ENCODE results near the gene ELOVL1.
"Not testable (repeated sequence)": the region's sequence is repeated elsewhere in the genome, so short reads cannot be mapped to it uniquely, and the experiment has no call there.

Gene ELOVL1

DNA sequence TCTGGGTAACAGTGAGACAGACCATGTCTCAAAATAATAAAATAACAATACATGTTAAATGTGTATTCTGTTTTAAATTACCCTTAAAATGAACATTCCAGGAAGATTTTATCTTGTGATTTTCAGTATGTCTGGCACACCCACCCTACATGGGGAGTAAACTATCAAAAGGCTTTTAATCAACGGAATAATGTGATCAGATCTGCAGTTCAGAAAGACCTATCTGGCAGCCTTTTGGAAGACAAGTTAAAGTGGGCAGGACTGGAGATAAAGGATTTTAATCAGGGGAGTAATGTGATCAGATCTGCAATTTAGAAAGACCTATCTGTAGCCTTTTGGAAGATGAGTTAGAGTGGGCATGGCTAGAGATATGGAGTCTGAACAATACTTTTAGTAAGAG is 11.7 kb upstream of the ELOVL1 start:
- no peak for DNase-seq

DNA sequence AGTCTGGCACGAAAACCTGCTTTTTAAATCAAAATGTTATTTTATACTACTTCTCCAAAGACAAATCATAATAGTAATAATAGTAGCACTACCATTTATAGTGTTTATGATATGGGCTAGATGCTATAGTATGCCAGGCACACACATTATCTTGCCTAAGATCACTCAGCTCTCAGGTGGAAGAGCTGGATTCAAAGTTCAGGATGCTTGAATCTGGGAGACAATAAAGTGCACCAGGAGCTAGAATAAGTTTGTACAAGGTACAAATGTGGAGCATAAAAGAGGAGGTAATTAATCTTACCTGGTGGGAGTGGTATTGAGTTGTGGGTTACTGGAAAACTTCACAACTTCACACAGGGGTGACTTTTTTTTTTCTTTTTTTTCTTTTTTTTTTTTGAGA is 10.0 kb upstream of the ELOVL1 start:
- no peak for DNase-seq

- no peak for DNase-seq
These were observed 9.0 kb upstream of the ELOVL1 start for GRCh38 chr1:43376723-43377235.

DNA sequence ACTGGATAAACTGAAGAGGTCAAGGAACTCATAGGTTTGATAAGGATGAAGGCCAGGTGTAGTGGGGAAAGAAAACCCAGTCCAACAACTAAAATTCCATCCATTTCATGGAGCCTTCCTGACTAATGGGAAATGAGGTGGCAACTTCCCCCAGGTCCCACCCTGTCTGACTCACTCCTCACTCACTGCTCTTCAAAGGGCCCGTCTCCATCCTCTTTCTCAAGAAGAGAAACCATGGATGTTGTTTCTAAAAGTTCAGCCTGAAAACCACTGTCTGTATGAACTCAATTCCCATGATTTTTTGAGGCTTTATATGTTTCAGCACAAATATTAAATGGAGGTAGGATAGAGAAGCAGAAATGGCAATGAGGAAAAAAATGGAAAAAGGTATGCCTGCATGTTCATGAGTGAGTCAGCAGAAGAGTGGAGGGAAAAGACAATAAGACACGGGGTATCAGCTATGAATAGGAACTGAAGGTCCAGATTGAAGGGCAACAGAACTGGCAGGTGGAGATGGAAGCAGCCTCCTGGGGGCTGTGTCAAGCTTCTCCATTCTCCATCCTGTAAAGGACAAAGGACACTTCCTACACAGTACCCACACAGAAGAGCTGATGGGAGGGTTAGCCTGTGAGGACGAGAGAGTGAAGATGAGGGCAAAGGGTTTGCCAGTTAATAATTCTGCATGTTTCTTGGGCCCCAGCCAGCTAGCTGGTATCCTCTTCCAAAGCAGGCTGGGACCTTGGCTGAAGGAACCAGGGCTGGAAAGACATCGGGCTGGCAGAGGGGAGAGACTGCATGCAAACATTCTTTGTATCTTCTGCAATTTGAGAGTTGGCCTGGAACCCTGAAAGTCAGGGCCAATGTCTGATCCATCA is 5.5 kb upstream of the ELOVL1 start:
- DNase-seq = no peak

DNA sequence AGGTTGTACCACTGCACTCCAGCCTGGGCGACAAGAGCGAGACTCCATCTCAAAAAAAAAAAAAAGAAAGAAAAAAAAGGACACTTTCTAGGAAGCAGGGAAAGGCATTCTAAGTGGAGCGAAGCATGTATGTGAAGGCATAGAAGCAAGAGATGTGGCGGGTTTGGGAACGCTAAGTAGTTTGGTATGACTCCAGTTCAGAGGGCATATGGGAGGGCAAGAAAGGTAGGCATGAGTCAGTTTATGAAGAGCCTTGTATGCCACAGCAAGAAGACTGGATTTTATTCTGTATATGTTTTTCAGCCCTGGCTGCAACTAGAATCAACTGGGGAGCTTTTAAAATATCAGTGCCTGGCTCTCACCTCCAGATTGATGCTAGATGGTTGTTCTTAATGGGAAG is 4.4 kb upstream of the ELOVL1 start:
- no peak for DNase-seq

DNA sequence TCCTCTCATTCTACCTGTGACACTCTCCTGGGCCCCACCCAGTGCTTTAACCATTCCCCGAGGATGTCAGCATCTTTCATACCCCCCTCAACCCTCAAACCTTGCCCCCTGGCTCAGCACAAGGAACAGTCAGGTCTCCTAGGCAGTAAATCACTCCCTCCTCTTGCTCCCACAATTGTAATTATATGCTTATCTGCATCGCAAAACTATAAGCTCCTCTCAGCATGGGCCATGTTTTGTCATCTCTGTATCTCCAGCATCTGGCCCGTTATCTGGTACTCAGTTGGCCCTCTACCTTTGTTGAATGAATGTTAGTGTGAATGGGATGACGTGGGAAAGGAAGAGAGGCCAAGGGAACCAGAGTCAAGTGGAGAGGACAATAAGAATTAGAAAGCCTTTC is 2.8 kb upstream of the ELOVL1 start:
- no peak for DNase-seq

GRCh38 chr1:43369779-43370178 is 2.0 kb upstream of the ELOVL1 start:
- DNase-seq = not testable (repeated sequence)

DNA sequence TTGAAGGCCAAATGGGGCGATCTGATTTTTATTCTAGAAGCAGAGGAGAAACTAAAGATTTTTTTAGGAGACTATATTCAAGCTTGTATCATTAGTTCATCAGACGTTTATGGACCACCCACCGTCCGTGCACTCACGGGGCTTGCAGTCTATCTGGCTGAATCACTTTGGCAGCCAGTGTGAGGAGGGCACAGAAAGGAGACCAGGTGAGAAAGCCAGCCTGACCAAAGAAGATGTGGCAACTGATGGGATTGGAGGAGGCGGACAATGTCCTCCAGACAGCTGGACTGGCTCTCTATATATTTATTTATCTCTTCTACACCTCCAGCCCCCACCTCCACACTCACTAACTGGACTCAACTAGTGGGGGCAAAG is 822 bp upstream of the ELOVL1 start:
- no peak for DNase-seq

DNA sequence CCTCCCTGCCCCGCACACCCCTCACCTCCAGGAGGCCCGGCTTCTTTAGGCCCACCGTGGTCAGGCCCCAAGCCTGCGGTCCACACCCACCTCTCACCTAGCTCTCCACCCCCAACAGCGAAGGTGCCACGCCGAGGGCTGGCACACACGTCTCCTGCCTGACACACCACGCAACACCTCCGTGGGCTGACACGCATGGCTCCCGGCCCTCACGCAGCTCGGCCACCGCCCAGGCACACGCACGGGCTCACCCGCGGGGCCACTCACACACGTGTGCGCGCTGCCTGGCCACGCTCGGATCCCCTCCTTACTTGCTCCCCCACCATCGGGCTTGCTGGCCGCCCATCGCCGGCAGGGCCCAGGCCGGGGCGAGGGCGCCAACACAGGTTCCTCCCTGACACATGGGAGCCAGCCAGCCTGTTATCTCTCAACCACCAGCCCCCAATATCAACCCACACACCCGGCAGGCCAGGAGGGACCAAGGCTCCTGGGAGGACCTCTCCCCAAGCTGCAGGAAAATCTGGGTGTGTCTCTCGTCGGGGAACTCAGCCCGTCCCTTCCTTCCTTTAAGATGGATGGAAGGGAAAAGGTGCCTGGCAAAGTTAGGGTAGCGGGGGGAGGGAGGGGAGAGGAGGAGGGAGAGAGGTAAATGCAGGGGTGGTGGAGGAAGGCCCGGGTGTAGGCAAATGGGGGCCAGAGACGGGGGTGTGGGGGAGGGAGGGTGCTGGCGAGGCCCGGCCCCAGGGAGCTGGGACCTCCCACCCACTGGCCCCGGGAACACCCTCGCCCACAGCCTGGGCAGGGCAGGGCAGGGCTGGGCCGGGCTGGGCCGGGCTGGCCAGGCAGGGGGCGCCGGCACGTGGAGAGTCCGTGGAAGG is 546 bp downstream of the ELOVL1 start:
- no peak for DNase-seq

DNA sequence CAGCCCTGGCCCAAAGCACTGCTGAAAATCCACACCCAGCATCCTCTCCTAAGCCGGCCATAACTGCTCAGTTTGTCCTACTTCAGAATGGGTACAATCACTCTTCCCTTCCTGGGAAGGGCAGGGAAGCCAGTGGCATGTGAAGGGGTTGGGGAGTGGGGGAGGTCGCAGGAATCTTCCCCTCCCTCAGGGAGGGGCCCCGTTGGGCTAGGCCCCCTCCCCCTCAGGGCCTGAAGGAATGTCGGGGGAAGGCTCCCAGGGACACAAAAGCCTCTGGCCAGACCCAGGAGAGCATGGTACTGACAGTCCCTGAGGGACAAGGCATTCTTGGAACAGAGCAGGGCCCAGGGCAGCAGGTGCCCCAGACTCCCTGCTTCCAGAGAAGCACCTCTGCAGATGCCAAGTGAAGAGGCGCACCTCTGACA is 1.2 kb downstream of the ELOVL1 start:
- DNase-seq = no peak

DNA sequence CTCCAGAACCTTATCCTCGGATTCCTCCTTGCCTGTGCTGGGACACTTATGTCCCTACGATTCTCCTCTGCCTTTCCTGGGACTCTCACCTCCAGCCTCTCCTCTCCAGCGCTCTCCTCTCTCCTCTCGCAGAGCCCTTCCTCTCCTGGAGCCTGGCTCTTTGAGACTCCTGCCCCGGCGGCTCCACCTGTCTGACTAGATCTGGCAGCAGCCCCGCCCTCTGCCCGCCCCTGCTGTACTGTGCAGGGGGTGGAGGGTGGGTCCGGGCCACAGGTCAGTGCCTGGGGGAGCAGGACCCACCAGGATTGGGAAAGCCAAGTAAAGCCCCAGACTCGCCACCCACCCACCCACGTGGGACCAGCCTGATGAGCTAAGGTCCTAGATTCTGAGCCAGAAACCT is 1.6 kb downstream of the ELOVL1 start:
- DNase-seq = no peak

- DNase-seq = no peak
These were observed 2.1 kb downstream of the ELOVL1 start for GRCh38 chr1:43365678-43366077.

DNA sequence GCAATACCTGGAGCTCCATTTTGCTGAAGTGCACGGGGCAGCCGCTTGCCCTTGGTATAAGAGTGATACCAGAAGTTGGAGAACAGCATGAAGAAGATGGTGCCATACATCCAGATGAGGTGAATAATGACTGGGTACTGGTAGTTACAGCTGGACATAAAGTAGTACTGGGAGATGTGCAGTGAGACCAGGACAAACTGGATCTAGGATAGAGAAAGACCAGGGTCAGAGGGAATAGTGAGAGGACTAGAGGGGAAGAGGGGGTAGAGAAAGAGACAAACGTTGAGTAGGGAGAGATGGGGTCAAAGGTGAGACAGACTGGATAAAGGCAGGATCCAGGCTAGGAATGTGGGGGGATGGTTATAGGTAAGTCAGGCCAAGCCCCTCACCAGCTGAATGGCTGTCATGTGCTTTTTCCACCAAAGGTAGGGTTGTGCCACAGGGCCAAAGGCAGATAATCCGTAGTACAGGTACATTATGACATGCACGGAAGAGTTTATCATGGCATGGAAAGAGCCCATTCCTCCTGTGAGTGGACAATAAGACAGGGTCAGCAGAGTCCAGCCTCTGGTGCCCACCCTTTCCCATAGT is 3.8 kb downstream of the ELOVL1 start:
- no peak for DNase-seq

- DNase-seq = no peak
These were observed 4.4 kb downstream of the ELOVL1 start for GRCh38 chr1:43363283-43363934.

- DNase-seq = no peak
These were observed 7.2 kb downstream of the ELOVL1 start for GRCh38 chr1:43360616-43361015.

- DNase-seq = no peak
These were observed 8.1 kb downstream of the ELOVL1 start for GRCh38 chr1:43359696-43360095.

- peak; percentile 96 to 97 for DNase-seq
These were observed 8.8 kb downstream of the ELOVL1 start, which contains the start of gene CDC20 for GRCh38 chr1:43358746-43359693. Gene CDC20 (plus strand): TSS chr1:43358981. CDS start chr1:43359216, 235 bp downstream.

GRCh38 chr1:43358121-43358745 is 9.6 kb downstream of the ELOVL1 start:
- peak; percentile 9 to 45 for DNase-seq

DNA sequence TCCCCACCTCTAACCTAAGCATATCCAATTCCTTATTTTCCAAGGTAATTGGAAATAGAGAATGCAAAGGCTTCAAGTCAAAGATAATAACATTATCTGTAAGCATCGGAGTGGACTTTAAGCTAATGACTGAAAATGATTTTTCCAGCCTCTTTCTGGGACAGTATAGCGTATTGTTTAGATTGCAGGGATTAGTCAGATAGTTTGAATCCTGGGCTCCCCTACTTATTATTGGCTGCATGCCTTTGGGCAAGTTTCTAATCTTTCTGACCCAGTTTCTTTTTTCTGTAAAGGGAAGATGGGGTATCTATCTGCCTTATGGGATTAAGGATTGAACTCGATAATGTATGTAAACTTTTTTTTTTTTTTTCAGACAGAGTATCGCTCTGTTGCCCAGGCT is 10.6 kb downstream of the ELOVL1 start:
- DNase-seq = no peak

DNA sequence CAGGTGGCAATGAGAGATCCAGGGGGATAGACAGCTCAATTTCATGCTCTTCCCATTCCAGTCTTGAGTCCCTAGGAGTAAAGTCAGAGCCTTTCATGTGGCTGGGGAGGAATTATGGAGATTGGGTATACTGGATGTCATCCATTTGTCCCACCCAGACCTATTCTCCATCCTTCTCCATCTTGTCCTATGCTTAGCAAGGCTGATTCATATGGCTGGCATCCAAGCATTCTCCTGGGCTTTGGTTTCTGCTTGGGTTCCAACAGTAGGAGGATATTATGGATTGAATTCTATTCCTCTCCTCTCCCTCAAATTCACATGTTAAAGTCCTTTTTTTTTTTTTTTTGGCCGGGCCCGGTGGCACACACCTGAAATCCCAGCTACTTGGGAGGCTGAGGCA is 12.9 kb downstream of the ELOVL1 start:
- no peak for DNase-seq

- DNase-seq = no peak
These were observed 13.3 kb downstream of the ELOVL1 start for GRCh38 chr1:43354471-43354870.
